ENCODE measurements around the gene CD247. TPM values are rescaled to one million over a fixed set of nuclear protein-coding genes. Genes with fewer than 3 reads are reported as not detected.

CD247 gene
- total RNA-seq, 2 donors from 2014 or later: 0.79 to 1.1 TPM

- Histone ChIP-seq H3K36me3 (no peaks in the 10 kb centered on the region), H3K27me3 (no peaks in the 10 kb centered on the region), H3K4me1 (peaks cover 0 to 9% of the 10 kb centered on the region in 2 donors), H3K9me3 (no peaks in the 10 kb centered on the region), H3K27ac (no peak overlapping the region), H3K4me3 (no peak overlapping the region)
- no peak for TF ChIP-seq CTCF (IDR thresholded peaks at IDR 0.05)
- no peak for DNase-seq (ENCODE audit: low spot score)
Observed at GRCh38 chr1:167423684-167424619, 94.4 kb downstream of the CD247 start.

DNA sequence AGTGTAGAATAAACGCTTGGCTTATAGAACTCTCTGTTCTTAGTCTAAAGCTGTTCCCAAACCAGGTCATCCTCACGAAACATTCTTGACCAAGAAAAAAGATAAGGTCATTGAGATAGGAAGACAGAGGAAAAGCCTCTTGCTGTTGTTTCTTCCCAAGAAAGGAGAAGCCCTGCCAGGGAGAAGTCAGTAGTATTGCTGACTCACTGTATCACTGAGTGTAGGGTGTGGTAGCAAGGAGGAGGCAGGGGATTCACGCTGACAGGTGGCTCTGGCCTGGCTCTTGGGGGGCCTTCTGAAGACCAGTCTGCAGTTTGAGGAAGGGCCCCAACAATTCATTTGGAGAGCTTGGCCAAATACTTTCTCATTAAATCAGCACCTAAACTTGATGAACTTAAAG lies 97.8 kb downstream of the CD247 start:
- TF ChIP-seq CTCF (IDR thresholded peaks at IDR 0.05): no peak
- H3K27ac ChIP-seq: no peak overlapping the region
- no peaks in the 10 kb centered on the region for H3K27me3 ChIP-seq
- H3K4me3 ChIP-seq: no peak overlapping the region
- peaks cover 12% of the 10 kb centered on the region for H3K36me3 ChIP-seq
- DNase-seq (ENCODE audit: low spot score): no peak
- no peaks in the 10 kb centered on the region for H3K4me1 ChIP-seq
- H3K9me3 ChIP-seq: no peaks in the 10 kb centered on the region

DNA sequence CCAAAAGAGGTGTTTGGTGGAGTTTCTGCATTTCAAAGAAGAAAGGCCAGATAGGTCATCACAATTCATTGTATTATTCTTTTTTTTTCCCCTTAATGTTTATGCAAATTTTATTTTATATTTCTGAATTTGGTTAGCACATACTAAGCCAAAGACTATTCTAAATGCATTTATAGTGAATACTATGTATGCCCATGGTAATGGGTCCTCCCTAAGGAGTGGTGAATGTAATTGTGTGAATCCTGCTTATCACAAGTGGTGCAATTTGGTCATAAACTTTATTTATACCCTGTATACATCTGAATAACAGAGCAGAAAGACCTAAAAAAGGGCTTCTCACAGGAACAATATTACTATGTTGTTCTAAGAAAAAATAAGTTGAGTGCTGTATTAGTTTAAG lies 99.1 kb downstream of the CD247 start:
- no peaks in the 10 kb centered on the region for H3K4me1 ChIP-seq
- no peak for DNase-seq (ENCODE audit: low spot score)
- no peaks in the 10 kb centered on the region for H3K9me3 ChIP-seq
- peaks cover 18% of the 10 kb centered on the region for H3K36me3 ChIP-seq
- no peak overlapping the region for H3K27ac ChIP-seq
- no peak for TF ChIP-seq CTCF (IDR thresholded peaks at IDR 0.05)
- H3K4me3 ChIP-seq: no peak overlapping the region
- H3K27me3 ChIP-seq: no peaks in the 10 kb centered on the region

DNA sequence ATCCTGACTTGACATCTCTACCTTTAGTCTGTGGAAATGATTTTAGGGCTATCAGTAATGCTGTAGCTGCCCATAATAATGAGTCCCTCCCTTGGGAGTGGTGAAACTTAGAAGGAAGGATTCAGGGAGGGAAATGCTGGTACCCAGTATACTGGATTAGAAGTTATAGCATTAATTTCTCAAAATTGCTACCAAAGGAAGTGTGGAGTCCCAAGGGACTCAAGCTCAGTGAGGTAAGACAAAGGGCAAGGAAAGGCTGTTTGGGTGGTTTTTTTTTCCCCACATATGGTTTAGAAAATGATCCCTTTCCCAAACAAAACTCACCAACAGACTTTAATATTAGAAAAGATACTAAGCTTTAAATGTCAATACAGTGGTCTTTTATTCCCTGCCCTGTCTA lies 99.9 kb downstream of the CD247 start:
- Histone ChIP-seq H3K9me3 (no peaks in the 10 kb centered on the region), H3K27me3 (no peaks in the 10 kb centered on the region), H3K27ac (no peak overlapping the region), H3K36me3 (peaks cover 18% of the 10 kb centered on the region), H3K4me1 (no peaks in the 10 kb centered on the region), H3K4me3 (no peak overlapping the region)
- TF ChIP-seq CTCF (IDR thresholded peaks at IDR 0.05): no peak
- no peak for DNase-seq (ENCODE audit: low spot score)

DNA sequence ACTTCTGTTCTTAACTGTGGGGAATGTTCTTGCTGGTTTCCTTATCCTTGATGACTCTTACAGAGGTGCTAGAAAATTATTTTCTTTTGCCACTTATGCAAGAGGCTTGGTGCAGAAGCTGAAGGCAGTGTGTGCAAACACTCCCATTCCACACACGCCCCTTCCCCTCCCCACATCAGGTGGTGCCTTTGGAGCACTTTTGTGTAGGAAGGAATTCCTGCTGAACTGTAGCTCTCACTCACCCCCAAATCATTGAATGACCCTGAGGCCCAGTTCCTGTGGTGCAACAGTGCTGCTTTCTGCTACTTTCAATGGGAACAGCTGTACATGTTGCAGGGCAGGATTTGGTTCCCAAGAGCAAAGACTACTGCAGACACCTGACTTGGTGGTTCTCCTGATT lies 101.8 kb downstream of the CD247 start:
- Histone ChIP-seq H3K4me1 (no peaks in the 10 kb centered on the region), H3K27ac (no peak overlapping the region), H3K9me3 (no peaks in the 10 kb centered on the region), H3K27me3 (no peaks in the 10 kb centered on the region), H3K4me3 (no peak overlapping the region), H3K36me3 (peaks cover 33% of the 10 kb centered on the region)
- no peak for TF ChIP-seq CTCF (IDR thresholded peaks at IDR 0.05)
- no peak for DNase-seq (ENCODE audit: low spot score)

All from right atrium auricular region (tissue), 2 donors.